ENCODE results near the gene REV3L. TPM values are rescaled to one million over a fixed set of nuclear protein-coding genes. Genes with fewer than 3 reads are reported as not detected.

REV3L gene
- polyA plus RNA-seq, 1 experiment, result 19.1 TPM

DNA sequence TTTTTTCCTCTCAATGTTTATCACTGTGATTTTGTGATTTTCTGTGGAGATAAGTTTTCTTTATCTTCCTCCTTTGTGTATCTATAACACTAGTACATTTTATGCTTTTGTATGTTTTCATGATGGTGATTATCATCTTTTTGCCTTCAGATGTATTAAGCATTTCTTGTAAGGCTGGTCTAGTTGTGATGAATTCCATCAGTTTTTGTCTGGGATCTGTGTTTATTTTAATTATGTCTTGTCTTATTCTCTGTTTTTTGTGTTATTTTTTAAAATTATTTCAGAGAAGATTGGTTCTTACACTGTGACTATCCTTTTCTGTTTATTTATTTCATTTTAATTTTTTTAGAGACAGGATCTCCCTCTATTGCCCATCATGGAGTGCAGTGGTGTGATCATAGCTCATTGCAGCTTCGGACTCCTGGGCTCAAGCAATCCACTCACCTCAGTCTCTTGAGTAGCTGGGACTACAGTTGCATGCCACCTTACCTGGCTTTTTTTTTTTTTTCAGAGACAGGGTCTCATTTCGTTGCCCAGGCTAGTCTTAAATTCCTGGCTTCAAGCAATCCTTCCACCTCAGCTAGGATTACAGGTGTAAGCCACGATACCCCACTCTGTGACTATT, 208.3 kb downstream of the REV3L start:
- H3K36me3 ChIP-seq (ENCODE audit: control insufficient read depth, insufficient read depth, low read length), result peaks cover 9% of the 10 kb centered on the region; the same call in 1 of the 2 replicates
- H3K27me3 ChIP-seq (ENCODE audit: control insufficient read depth, insufficient read depth, low read length), result no peaks in the 10 kb centered on the region
- ChIA-PET CTCF (interaction anchor here (1.2 to 1.3 kb wide), 2 partner anchors 10 to 31 kb away, joined by 3 read pairs; no protein-coding TSS in a partner anchor), POLR2A (no interaction called here)
- TF ChIP-seq CTCF (IDR thresholded peaks at IDR 0.05; ENCODE audit: insufficient read depth, low read depth, low read length), result no peak
- no peak for DNase-seq (ENCODE audit: low read depth)
- H3K4me3 ChIP-seq (ENCODE audit: low read depth, low read length), result no peak overlapping the region

- no peak overlapping the region for H3K4me3 ChIP-seq (ENCODE audit: low read depth, low read length)
- ChIA-PET POLR2A (no interaction called here), CTCF (no interaction called here)
- no peaks in the 10 kb centered on the region for H3K27me3 ChIP-seq (ENCODE audit: control insufficient read depth, insufficient read depth, low read length)
- H3K36me3 ChIP-seq (ENCODE audit: control insufficient read depth, insufficient read depth, low read length), result peaks cover 2% of the 10 kb centered on the region
- DNase-seq (ENCODE audit: low read depth), result no peak
- no peak for TF ChIP-seq CTCF (IDR thresholded peaks at IDR 0.05; ENCODE audit: insufficient read depth, low read depth, low read length)
Measured at GRCh38 chr6:111270121-111270520, 212.9 kb downstream of the REV3L start.

DNA sequence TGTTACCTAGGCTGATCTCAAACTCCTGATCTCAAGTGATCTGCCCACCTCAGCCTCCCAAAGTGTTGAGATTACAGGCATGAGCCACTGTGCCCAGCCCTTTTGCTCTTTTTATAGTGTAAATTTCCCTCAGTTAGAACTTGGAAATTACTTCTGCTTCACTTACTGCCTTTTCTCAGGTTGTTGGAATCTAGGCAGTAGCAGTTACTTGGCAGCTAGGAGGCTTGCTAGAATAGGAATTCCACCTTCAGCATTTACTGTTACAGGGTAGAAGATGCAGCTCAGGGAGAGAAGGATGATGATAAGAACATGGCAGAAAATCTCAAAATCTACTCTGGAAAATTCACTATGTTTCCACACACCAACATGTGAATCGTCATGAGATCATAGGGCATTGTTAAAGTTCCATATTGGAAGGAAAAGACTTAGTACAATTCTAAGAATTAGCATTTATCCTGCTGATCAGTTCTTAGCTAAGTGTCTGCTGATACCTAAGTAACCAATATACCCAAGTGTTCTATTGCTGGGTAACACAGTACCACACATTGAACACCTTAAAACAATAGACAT, 213.5 kb downstream of the REV3L start:
- no peak overlapping the region for H3K4me3 ChIP-seq (ENCODE audit: low read depth, low read length)
- TF ChIP-seq CTCF (IDR thresholded peaks at IDR 0.05; ENCODE audit: insufficient read depth, low read depth, low read length), result no peak
- POLR2A ChIA-PET, result no interaction called here
- DNase-seq (ENCODE audit: low read depth), result no peak
- H3K27me3 ChIP-seq (ENCODE audit: control insufficient read depth, insufficient read depth, low read length), result no peaks in the 10 kb centered on the region
- no peaks in the 10 kb centered on the region; the same call in 1 of the 2 replicates for H3K36me3 ChIP-seq (ENCODE audit: control insufficient read depth, insufficient read depth, low read length)
- CTCF ChIA-PET, result interaction anchor here (0.6 to 0.9 kb wide), 2 partner anchors 10 to 48 kb away, joined by 4 read pairs; a partner anchor contains a TSS

DNA sequence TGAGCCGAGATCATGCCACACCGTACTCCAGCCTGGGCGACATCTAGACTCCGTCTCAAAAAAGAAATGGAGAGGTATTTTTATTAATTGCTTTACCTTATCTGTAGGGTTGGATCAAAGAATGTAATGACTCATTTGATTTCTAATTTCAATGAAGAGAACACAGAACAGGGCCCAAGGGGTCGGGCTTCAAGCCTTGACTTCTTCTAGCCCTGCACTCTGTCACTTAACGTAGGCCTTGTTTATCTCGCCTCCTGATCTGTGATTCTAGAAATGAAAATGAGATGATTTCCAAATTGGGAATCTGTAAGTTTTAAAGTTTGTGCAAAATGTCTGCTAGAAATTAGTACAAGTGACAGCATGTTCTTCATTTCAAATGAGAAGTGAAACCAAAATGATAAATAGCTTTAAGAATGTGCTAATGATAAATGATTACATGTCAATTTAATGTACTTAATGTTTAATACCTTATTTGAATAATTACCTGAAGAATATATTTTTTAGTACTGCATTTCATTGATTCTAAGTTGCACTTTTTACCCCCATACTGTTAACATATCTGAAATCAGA, 215.2 kb downstream of the REV3L start:
- DNase-seq (ENCODE audit: low read depth), result no peak
- Histone ChIP-seq H3K27me3 (ENCODE audit: control insufficient read depth, insufficient read depth, low read length) (no peaks in the 10 kb centered on the region), H3K4me3 (ENCODE audit: low read depth, low read length) (no peak overlapping the region), H3K36me3 (ENCODE audit: control insufficient read depth, insufficient read depth, low read length) (no peaks in the 10 kb centered on the region; the same call in 1 of the 2 replicates)
- CTCF ChIA-PET, result no interaction called here
- POLR2A ChIA-PET, result no interaction called here
- TF ChIP-seq CTCF (IDR thresholded peaks at IDR 0.05; ENCODE audit: insufficient read depth, low read depth, low read length), result no peak

- Histone ChIP-seq H3K27me3 (ENCODE audit: control insufficient read depth, insufficient read depth, low read length) (no peaks in the 10 kb centered on the region), H3K4me3 (ENCODE audit: low read depth, low read length) (no peak overlapping the region), H3K36me3 (ENCODE audit: control insufficient read depth, insufficient read depth, low read length) (no peaks in the 10 kb centered on the region; the same call in 1 of the 2 replicates)
- ChIA-PET POLR2A (no interaction called here), CTCF (interaction anchor here (0.8 to 1.2 kb wide), 2 partner anchors 9 to 11 kb away, joined by 3 read pairs; no protein-coding TSS in a partner anchor)
- DNase-seq (ENCODE audit: low read depth), result no peak
- TF ChIP-seq CTCF (IDR thresholded peaks at IDR 0.05; ENCODE audit: insufficient read depth, low read depth, low read length), result no peak
Measured at GRCh38 chr6:111266276-111266675, 216.7 kb downstream of the REV3L start.

All from BJ (cell line).